Small intestine (tissue), 7 donors: ENCODE data around the gene ZFYVE28. TPM values are rescaled to one million over a fixed set of nuclear protein-coding genes. Genes with fewer than 3 reads are reported as not detected.

Experiments
- DNase-seq, 2 donors: peaks; one replicate each; pipeline versions ENCODE4 v3.0.0 to v3.0.0-alpha.2; 2013
- FAIRE-seq: peaks from 2 replicates; lab custom pipeline; 2012; peaks lifted over from hg19 to GRCh38; lab: Jason Lieb, UNC
- H3K27ac ChIP-seq, 3 donors: one replicate each; pipeline ENCODE4 v1.5.1; 2013; ENCODE audit warnings: low read length in 2 of 3, mild to moderate bottlenecking in 2 of 3, control low read depth in 1 of 3, inconsistent platforms in 1 of 3, low read depth in 1 of 3, moderate library complexity in 1 of 3
- H3K27me3 ChIP-seq, 3 donors: one replicate each; pipeline ENCODE4 v1.6.1; 2013; ENCODE audit warnings: low read length in 3 of 3, inconsistent platforms in 1 of 3; ENCODE audit not compliant: control insufficient read depth in 3 of 3, insufficient read depth in 3 of 3
- H3K36me3 ChIP-seq, 3 donors: one replicate each; pipeline ENCODE4 v1.6.1; 2013; ENCODE audit warnings: low read length in 3 of 3, inconsistent platforms in 1 of 3, low read depth in 1 of 3, mild to moderate bottlenecking in 1 of 3, moderate library complexity in 1 of 3; ENCODE audit not compliant: control insufficient read depth in 3 of 3, insufficient read depth in 2 of 3
- H3K4me1 ChIP-seq, 3 donors: one replicate each; pipeline ENCODE4 v1.6.1; 2013; ENCODE audit warnings: low read length in 2 of 3, inconsistent platforms in 1 of 3, low read depth in 1 of 3, mild to moderate bottlenecking in 1 of 3, moderate library complexity in 1 of 3; ENCODE audit not compliant: control insufficient read depth in 3 of 3, insufficient read depth in 2 of 3
- H3K4me3 ChIP-seq, 3 donors: one replicate each; pipeline ENCODE4 v1.5.1; 2013; ENCODE audit warnings: low read length in 3 of 3, control low read depth in 1 of 3, inconsistent platforms in 1 of 3, low read depth in 1 of 3, mild to moderate bottlenecking in 1 of 3, moderate library complexity in 1 of 3
- H3K9me3 ChIP-seq, 2 donors: one replicate each; pipeline ENCODE4 v1.6.1; 2013; ENCODE audit warnings: low read depth in 1 of 2, low read length in 1 of 2; ENCODE audit not compliant: control insufficient read depth in 2 of 2, insufficient read depth in 1 of 2
- WGBS, 3 donors: extraction: QIAGEN DNeasy Blood & Tissue Kit; methylation state at CpG; one replicate each; pipeline ENCODE4 v1.1.7; 2013; 5-methylcytosine and 5-hydroxymethylcytosine counted together
- polyA plus RNA-seq, 4 donors: library from polyadenylated mRNA; stranded (reverse) in 3 of 4; unstranded in 1 of 4; fragments of 200-250 nt in 3 of 4; fragments of 120-200 nt in 1 of 4; gene quantifications; one replicate each; pipeline versions ENCODE4 v1.2.1 to v1.2.3, GENCODE V29; 2013
- donor health status: healthy with polysubstance abuse.
- donor health status: control.
- donor health status: control.
- donor health status: Bipolar disorder and iron deficiency.
- donor health status: healthy.

Gene ZFYVE28
- polyA plus RNA-seq, 4 donors, result 8.6 to 29.5 (median 12.8) TPM

GRCh38 chr4:2255501-2256155 is 162.8 kb downstream of the ZFYVE28 start:
- H3K36me3 ChIP-seq, result peaks cover 2 to 96% (median 10%) of the 10 kb centered on the region in 3 donors
- peaks cover under 1 to 20% (median 10%) of the 10 kb centered on the region in 3 donors for H3K4me1 ChIP-seq
- peak overlapping the region in 1 of 3 donors; percentile 68 for H3K27ac ChIP-seq
- FAIRE-seq (no peak), DNase-seq (no peak)
- H3K9me3 ChIP-seq, result no peaks in the 10 kb centered on the region
- WGBS, 3 donors, result 67 to 79% (median 78%) methylated on average over 17 to 18 of the region's 18 CpGs
- H3K4me3 ChIP-seq, result peak overlapping the region in 1 of 3 donors; percentile 2
- H3K27me3 ChIP-seq, result no peaks in the 10 kb centered on the region

GRCh38 chr4:2254665-2255500 is 163.6 kb downstream of the ZFYVE28 start:
- DNase-seq, result no peak
- H3K27ac ChIP-seq, result no peak overlapping the region
- no peak for FAIRE-seq
- H3K4me1 ChIP-seq, result peaks cover 0 to 13% (median 6%) of the 10 kb centered on the region in 3 donors
- peaks cover 2 to 96% (median 10%) of the 10 kb centered on the region in 3 donors for H3K36me3 ChIP-seq
- H3K4me3 ChIP-seq, result no peak overlapping the region
- H3K27me3 ChIP-seq, result no peaks in the 10 kb centered on the region
- WGBS, 3 donors, result 82 to 89% (median 88%) methylated on average over 32 of the region's 32 CpGs
- no peaks in the 10 kb centered on the region for H3K9me3 ChIP-seq

- peaks cover 2 to 96% (median 10%) of the 10 kb centered on the region in 3 donors for H3K36me3 ChIP-seq
- H3K9me3 ChIP-seq, result no peaks in the 10 kb centered on the region
- 87 to 88% (median 87%) methylated on average over 30 to 32 of the region's 32 CpGs for WGBS, 3 donors
- no peak overlapping the region for H3K27ac ChIP-seq
- no peaks in the 10 kb centered on the region for H3K27me3 ChIP-seq
- no peak overlapping the region for H3K4me3 ChIP-seq
- peaks cover 0 to 10% (median 0%) of the 10 kb centered on the region in 3 donors for H3K4me1 ChIP-seq
- no peak for FAIRE-seq
- DNase-seq, result no peak
Measured at GRCh38 chr4:2253160-2254084, 165.0 kb downstream of the ZFYVE28 start.

- 84 to 94% (median 89%) methylated on average over 11 to 12 of the region's 12 CpGs for WGBS, 3 donors
- FAIRE-seq, result no peak
- H3K27me3 ChIP-seq, result no peaks in the 10 kb centered on the region
- no peak for DNase-seq
- peaks cover 2 to 96% (median 10%) of the 10 kb centered on the region in 3 donors for H3K36me3 ChIP-seq
- peaks cover 0 to 10% (median 0%) of the 10 kb centered on the region in 3 donors for H3K4me1 ChIP-seq
- no peaks in the 10 kb centered on the region for H3K9me3 ChIP-seq
- no peak overlapping the region for H3K4me3 ChIP-seq
- H3K27ac ChIP-seq, result no peak overlapping the region
Measured at GRCh38 chr4:2252530-2253091, 165.8 kb downstream of the ZFYVE28 start.

- Histone ChIP-seq H3K9me3 (no peaks in the 10 kb centered on the region), H3K27me3 (no peaks in the 10 kb centered on the region), H3K36me3 (peaks cover 2 to 96% (median 10%) of the 10 kb centered on the region in 3 donors), H3K4me3 (no peak overlapping the region), H3K27ac (no peak overlapping the region), H3K4me1 (peaks cover 0 to 4% (median 0%) of the 10 kb centered on the region in 3 donors)
- FAIRE-seq, result no peak
- DNase-seq, result no peak
- 92 to 95% (median 93%) methylated on average over 15 to 16 of the region's 16 CpGs for WGBS, 3 donors
Measured at GRCh38 chr4:2251795-2252529, 166.5 kb downstream of the ZFYVE28 start.

- DNase-seq (no peak), FAIRE-seq (no peak)
- Histone ChIP-seq H3K4me3 (no peak overlapping the region), H3K36me3 (peaks cover 2 to 95% (median 10%) of the 10 kb centered on the region in 3 donors), H3K27me3 (no peaks in the 10 kb centered on the region), H3K27ac (no peak overlapping the region), H3K4me1 (peaks cover 0 to under 1% (median 0%) of the 10 kb centered on the region in 3 donors), H3K9me3 (no peaks in the 10 kb centered on the region)
- 86 to 91% (median 88%) methylated on average over 25 of the region's 25 CpGs for WGBS, 3 donors
Measured at GRCh38 chr4:2251073-2251794, 167.2 kb downstream of the ZFYVE28 start.
